ENCODE data around the gene AJAP1.

Gene AJAP1

GRCh38 chr1:4631321-4631720 is 23.1 kb upstream of the AJAP1 start:
- no peak for DNase-seq

- no peak for DNase-seq
These were observed 21.1 kb upstream of the AJAP1 start for GRCh38 chr1:4633346-4633745.

- DNase-seq, result no peak
These were observed 20.1 kb upstream of the AJAP1 start for GRCh38 chr1:4634156-4634792.

- no peak for DNase-seq
These were observed 19.5 kb upstream of the AJAP1 start for GRCh38 chr1:4634793-4635406.

- no peak for DNase-seq
These were observed 18.2 kb upstream of the AJAP1 start for GRCh38 chr1:4636186-4636585.

- DNase-seq, result no peak
These were observed 17.6 kb upstream of the AJAP1 start for GRCh38 chr1:4636644-4637380.

- no peak for DNase-seq
These were observed 16.6 kb upstream of the AJAP1 start for GRCh38 chr1:4637616-4638344.

- no peak for DNase-seq
These were observed 16.1 kb upstream of the AJAP1 start for GRCh38 chr1:4638345-4638729.

GRCh38 chr1:4640931-4641330 is 13.5 kb upstream of the AJAP1 start:
- no peak for DNase-seq

GRCh38 chr1:4647391-4647790 is 7.0 kb upstream of the AJAP1 start:
- DNase-seq, result no peak

GRCh38 chr1:4648657-4649056 is 5.8 kb upstream of the AJAP1 start:
- no peak for DNase-seq

GRCh38 chr1:4650481-4650880 is 3.9 kb upstream of the AJAP1 start:
- DNase-seq, result peak; percentile 30

GRCh38 chr1:4650981-4651380 is 3.4 kb upstream of the AJAP1 start:
- no peak for DNase-seq

- DNase-seq, result peak; percentile 18
These were observed 1.6 kb upstream of the AJAP1 start for GRCh38 chr1:4652631-4653327.

- no peak for DNase-seq
These were observed 1.1 kb upstream of the AJAP1 start for GRCh38 chr1:4653328-4653660.

GRCh38 chr1:4654764-4655673 is 610 bp downstream of the AJAP1 start:
- no peak for DNase-seq

GRCh38 chr1:4655674-4656532 is 1.5 kb downstream of the AJAP1 start:
- peak; percentile 47 for DNase-seq

- no peak for DNase-seq
These were observed 2.2 kb downstream of the AJAP1 start for GRCh38 chr1:4656533-4657140.

GRCh38 chr1:4657244-4657789 is 2.9 kb downstream of the AJAP1 start:
- DNase-seq, result no peak

- no peak for DNase-seq
These were observed 3.6 kb downstream of the AJAP1 start for GRCh38 chr1:4657960-4658541.

Measured in fibroblast of upper back skin (primary cell).